ENCODE measurements around the gene NKD2. TPM values are rescaled to one million over a fixed set of nuclear protein-coding genes. Genes with fewer than 3 reads are reported as not detected.

The NKD2 gene
- total RNA-seq, 2 experiments from 2014 or later: 0.38 TPM

DNA sequence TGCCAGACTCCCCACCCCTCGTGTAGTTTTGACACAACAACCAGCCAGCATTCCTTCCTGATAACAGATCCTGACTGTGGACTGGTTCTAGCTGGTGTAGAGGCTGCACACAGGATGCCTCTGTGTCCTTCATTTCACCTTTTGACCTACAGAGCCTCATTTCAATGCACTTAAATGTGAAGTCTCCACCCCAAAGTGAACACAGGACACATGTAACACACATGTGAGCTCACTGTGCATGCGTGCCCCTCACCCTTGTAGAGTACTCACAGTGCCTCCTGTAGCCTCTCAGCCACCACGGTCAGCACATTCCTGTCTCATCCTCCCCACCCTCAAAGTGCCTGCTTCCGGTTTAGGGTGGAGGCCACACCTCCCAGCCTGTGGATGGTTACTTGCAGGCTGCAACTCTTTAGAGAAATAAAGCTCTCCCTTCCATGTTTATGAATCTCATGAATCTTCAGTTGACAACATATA lies 11.6 kb upstream of the NKD2 start:
- Histone ChIP-seq H3K27ac (ENCODE audit: low read depth, low read length, poor library complexity, severe bottlenecking) (no peak overlapping the region), H3K9me3 (ENCODE audit: low read length) (no peaks in the 10 kb centered on the region), H3K79me2 (ENCODE audit: insufficient read depth, low read depth, low read length) (no peaks in the 10 kb centered on the region), H4K20me1 (ENCODE audit: insufficient read depth, low read length) (no peaks in the 10 kb centered on the region), H3K9me2 (ENCODE audit: insufficient read depth, low read length) (no peaks in the 10 kb centered on the region), H3K4me2 (ENCODE audit: low read length) (no peak overlapping the region), H3K36me3 (ENCODE audit: insufficient read depth, low read length) (no peaks in the 10 kb centered on the region), H3K4me3 (ENCODE audit: low read depth, low read length, poor library complexity, severe bottlenecking) (no peak overlapping the region), H3K4me1 (ENCODE audit: insufficient read depth, low read length, poor library complexity, severe bottlenecking) (no peaks in the 10 kb centered on the region), H2AFZ (ENCODE audit: low read length) (no peak overlapping the region)
- BruUV-seq (replicated peaks): no TSS peak
- TF ChIP-seq, protein P1, sequence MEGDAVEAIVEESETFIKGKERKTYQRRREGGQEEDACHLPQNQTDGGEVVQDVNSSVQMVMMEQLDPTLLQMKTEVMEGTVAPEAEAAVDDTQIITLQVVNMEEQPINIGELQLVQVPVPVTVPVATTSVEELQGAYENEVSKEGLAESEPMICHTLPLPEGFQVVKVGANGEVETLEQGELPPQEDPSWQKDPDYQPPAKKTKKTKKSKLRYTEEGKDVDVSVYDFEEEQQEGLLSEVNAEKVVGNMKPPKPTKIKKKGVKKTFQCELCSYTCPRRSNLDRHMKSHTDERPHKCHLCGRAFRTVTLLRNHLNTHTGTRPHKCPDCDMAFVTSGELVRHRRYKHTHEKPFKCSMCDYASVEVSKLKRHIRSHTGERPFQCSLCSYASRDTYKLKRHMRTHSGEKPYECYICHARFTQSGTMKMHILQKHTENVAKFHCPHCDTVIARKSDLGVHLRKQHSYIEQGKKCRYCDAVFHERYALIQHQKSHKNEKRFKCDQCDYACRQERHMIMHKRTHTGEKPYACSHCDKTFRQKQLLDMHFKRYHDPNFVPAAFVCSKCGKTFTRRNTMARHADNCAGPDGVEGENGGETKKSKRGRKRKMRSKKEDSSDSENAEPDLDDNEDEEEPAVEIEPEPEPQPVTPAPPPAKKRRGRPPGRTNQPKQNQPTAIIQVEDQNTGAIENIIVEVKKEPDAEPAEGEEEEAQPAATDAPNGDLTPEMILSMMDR (conservative IDR thresholded peaks at IDR 0.05; ENCODE audit: low read length): no peak
- no peak for TF ChIP-seq EZH2phosphoT487 (IDR thresholded peaks at IDR 0.05; ENCODE audit: borderline replicate concordance, low read depth, low read length)
- no peak for DNase-seq (ENCODE audit: low spot score)
- CTCF ChIA-PET (ENCODE audit: unreplicated experiment): no interaction called here
- POLR2A ChIA-PET: no interaction called here
- intact Hi-C loops (cut with micrococcal nuclease; ENCODE audit: unreplicated experiment): no loop called here

DNA sequence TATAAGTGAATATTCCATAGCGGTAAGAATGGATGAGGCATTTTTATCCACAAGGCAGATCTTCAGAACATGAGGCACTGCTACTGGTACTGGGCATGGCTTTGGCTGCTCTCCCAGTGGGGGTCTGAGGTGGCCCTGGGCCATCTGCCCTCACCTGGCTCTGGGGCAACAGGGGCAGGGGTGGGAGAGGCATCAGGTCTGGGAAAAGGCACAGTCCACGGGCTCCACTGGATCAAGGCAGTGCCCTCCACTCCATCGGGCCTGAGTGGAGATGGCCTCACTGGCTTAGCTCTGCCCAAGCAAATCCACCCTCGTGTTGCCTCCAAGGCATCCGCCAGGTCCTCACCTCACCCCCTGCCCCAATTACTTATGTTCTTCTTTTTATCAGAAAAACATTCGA lies 10.9 kb upstream of the NKD2 start:
- intact Hi-C loops (cut with micrococcal nuclease; ENCODE audit: unreplicated experiment): no loop called here
- no peaks in the 10 kb centered on the region for H3K79me2 ChIP-seq (ENCODE audit: insufficient read depth, low read depth, low read length)
- ChIA-PET CTCF (ENCODE audit: unreplicated experiment) (no interaction called here), POLR2A (no interaction called here)
- H3K4me3 ChIP-seq (ENCODE audit: low read depth, low read length, poor library complexity, severe bottlenecking): no peak overlapping the region
- no peaks in the 10 kb centered on the region for H3K9me3 ChIP-seq (ENCODE audit: low read length)
- H3K36me3 ChIP-seq (ENCODE audit: insufficient read depth, low read length): no peaks in the 10 kb centered on the region
- no peaks in the 10 kb centered on the region for H3K4me1 ChIP-seq (ENCODE audit: insufficient read depth, low read length, poor library complexity, severe bottlenecking)
- no TSS peak for BruUV-seq (replicated peaks)
- TF ChIP-seq, protein P1 (conservative IDR thresholded peaks at IDR 0.05; ENCODE audit: low read length): no peak
- TF ChIP-seq EZH2phosphoT487 (IDR thresholded peaks at IDR 0.05; ENCODE audit: borderline replicate concordance, low read depth, low read length): no peak
- no peak overlapping the region for H2AFZ ChIP-seq (ENCODE audit: low read length)
- no peak overlapping the region for H3K4me2 ChIP-seq (ENCODE audit: low read length)
- H3K27ac ChIP-seq (ENCODE audit: low read depth, low read length, poor library complexity, severe bottlenecking): no peak overlapping the region
- DNase-seq (ENCODE audit: low spot score): no peak
- no peaks in the 10 kb centered on the region for H3K9me2 ChIP-seq (ENCODE audit: insufficient read depth, low read length)
- no peaks in the 10 kb centered on the region for H4K20me1 ChIP-seq (ENCODE audit: insufficient read depth, low read length)

- no peak overlapping the region for H3K4me3 ChIP-seq (ENCODE audit: low read depth, low read length, poor library complexity, severe bottlenecking)
- intact Hi-C loops (cut with micrococcal nuclease; ENCODE audit: unreplicated experiment): no loop called here
- H4K20me1 ChIP-seq (ENCODE audit: insufficient read depth, low read length): no peaks in the 10 kb centered on the region
- H3K27ac ChIP-seq (ENCODE audit: low read depth, low read length, poor library complexity, severe bottlenecking): no peak overlapping the region
- CTCF ChIA-PET (ENCODE audit: unreplicated experiment): no interaction called here
- H3K79me2 ChIP-seq (ENCODE audit: insufficient read depth, low read depth, low read length): no peaks in the 10 kb centered on the region
- BruUV-seq (replicated peaks): no TSS peak
- DNase-seq (ENCODE audit: low spot score): no peak
- TF ChIP-seq, protein P1 (conservative IDR thresholded peaks at IDR 0.05; ENCODE audit: low read length): no peak
- no peak for TF ChIP-seq EZH2phosphoT487 (IDR thresholded peaks at IDR 0.05; ENCODE audit: borderline replicate concordance, low read depth, low read length)
- H3K4me2 ChIP-seq (ENCODE audit: low read length): no peak overlapping the region
- POLR2A ChIA-PET: no interaction called here
- H3K36me3 ChIP-seq (ENCODE audit: insufficient read depth, low read length): no peaks in the 10 kb centered on the region
- H3K9me3 ChIP-seq (ENCODE audit: low read length): no peaks in the 10 kb centered on the region
- H3K9me2 ChIP-seq (ENCODE audit: insufficient read depth, low read length): no peaks in the 10 kb centered on the region
- no peaks in the 10 kb centered on the region for H3K4me1 ChIP-seq (ENCODE audit: insufficient read depth, low read length, poor library complexity, severe bottlenecking)
- H2AFZ ChIP-seq (ENCODE audit: low read length): no peak overlapping the region
These were observed 10.2 kb upstream of the NKD2 start for GRCh38 chr5:998246-999031.

Measured in OCI-LY7 (cell line).